Body of pancreas (tissue), 4 donors: ENCODE measurements around the gene CSMD2. TPM values are rescaled to one million over a fixed set of nuclear protein-coding genes. Genes with fewer than 3 reads are reported as not detected.

ENCODE experiments used
- ATAC-seq: fragments of 150-250 bp; one replicate; pipeline ENCODE4 v1.9.1; 2016
- DNase-seq, 4 donors: peaks; one replicate each; pipeline ENCODE4 v3.0.0-alpha.2; 2019
- H3K27ac ChIP-seq, 4 donors: fragments of 200-600 bp; sonication (generic); 1 replicate in 3 of 4; 2 replicates in 1 of 4; pipeline versions ENCODE4 v1.5.1 to v1.6.1; 2016 to 2019; ENCODE audit warnings: mild to moderate bottlenecking in 1 of 4, mixed read lengths in 1 of 4, moderate library complexity in 1 of 4
- H3K27me3 ChIP-seq, 2 donors: fragments of 200-600 bp; sonication (generic); one replicate each; pipeline ENCODE4 v1.6.0; 2016; ENCODE audit warnings: mild to moderate bottlenecking in 1 of 2
- H3K36me3 ChIP-seq, 2 donors: fragments of 200-600 bp; sonication (generic); replicated peaks in 1 of 2; 2 replicates each; pipeline ENCODE4 v1.5.1; 2016; ENCODE audit warnings: low read depth in 2 of 2; ENCODE audit not compliant: insufficient read depth in 1 of 2
- H3K4me1 ChIP-seq: fragments of 200-600 bp; sonication (generic); one replicate; pipeline ENCODE4 v1.6.0; 2016
- H3K4me3 ChIP-seq, 2 donors: fragments of 200-600 bp; sonication (generic); 1 replicate in 1 of 2; 2 replicates in 1 of 2; pipeline ENCODE4 v1.5.1; 2016 to 2019
- H3K9me3 ChIP-seq, 3 donors: fragments of 200-600 bp; sonication (generic); 1 replicate in 2 of 3; 2 replicates in 1 of 3; pipeline ENCODE4 v1.5.1; 2016
- POLR2A ChIP-seq, 3 donors: fragments of 450-650 bp; IDR thresholded peaks; one replicate each; pipeline ENCODE4 v1.6.1; 2016; ENCODE audit warnings: antibody characterized with exemption in 3 of 3, mild to moderate bottlenecking in 2 of 3
- WGBS, 2 donors: methylation state at CpG; one replicate each; pipeline ENCODE4 v1.1.5; 2017; 5-methylcytosine and 5-hydroxymethylcytosine counted together
- intact Hi-C: fragments of 100-400 bp; cut with DNase I; formaldehyde crosslinking; loops from one replicate; pipeline ENCODE4 v1.15.1; 2023
- total RNA-seq, 2 donors: library from RNA; depleted of rRNA; stranded (reverse); fragments of >200 nt; gene quantifications; one replicate each; pipeline ENCODE4 v1.1.0, GENCODE V29; 2016
- TF ChIP-seq, protein P1 (sequence below), 7 experiments: fragments of 450-650 bp in 4 of 7; fragments of 200-600 bp in 3 of 7; sonication (generic) in 3 of 7; IDR thresholded peaks; one replicate each; pipeline ENCODE4 v1.5.1; 2016 to 2019; ENCODE audit warnings: antibody characterized with exemption in 7 of 7

Gene CSMD2
- total RNA-seq, 2 donors from 2014 or later = 0.26 to 0.33 TPM

DNA sequence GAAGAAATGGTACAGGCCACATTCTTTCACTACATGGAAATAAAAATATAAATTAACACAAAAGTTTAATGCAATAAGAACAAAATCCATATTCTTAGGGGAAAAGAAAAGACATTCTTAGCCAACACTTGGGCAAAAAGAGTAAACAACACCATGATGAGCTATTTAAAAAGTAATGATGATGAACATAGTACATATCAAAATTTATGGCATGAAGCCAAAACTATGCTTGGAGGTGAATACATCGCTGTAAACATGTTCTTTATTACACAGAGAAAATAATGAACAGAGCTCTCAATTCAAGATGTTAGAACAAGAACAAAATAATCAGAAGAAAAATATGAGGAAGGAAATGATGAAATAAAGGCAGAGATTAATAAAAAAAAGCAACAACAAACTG lies 534.3 kb downstream of the CSMD2 start:
- intact Hi-C loops = loop anchor here (10.0 kb wide), 1 partner anchor 534 kb away; the partner anchor contains the start of gene CSMD2
- DNase-seq (no peak), ATAC-seq (no peak)
- no peak overlapping the region for H3K27ac ChIP-seq
- peaks cover 13% of the 10 kb centered on the region for H3K4me1 ChIP-seq
- no peaks in the 10 kb centered on the region for H3K27me3 ChIP-seq
- no peaks in the 10 kb centered on the region for H3K9me3 ChIP-seq
- WGBS, 2 donors = 61 to 64% methylated on average over 1 of the region's 1 CpG
- no peak overlapping the region for H3K4me3 ChIP-seq
- TF ChIP-seq, protein P1, sequence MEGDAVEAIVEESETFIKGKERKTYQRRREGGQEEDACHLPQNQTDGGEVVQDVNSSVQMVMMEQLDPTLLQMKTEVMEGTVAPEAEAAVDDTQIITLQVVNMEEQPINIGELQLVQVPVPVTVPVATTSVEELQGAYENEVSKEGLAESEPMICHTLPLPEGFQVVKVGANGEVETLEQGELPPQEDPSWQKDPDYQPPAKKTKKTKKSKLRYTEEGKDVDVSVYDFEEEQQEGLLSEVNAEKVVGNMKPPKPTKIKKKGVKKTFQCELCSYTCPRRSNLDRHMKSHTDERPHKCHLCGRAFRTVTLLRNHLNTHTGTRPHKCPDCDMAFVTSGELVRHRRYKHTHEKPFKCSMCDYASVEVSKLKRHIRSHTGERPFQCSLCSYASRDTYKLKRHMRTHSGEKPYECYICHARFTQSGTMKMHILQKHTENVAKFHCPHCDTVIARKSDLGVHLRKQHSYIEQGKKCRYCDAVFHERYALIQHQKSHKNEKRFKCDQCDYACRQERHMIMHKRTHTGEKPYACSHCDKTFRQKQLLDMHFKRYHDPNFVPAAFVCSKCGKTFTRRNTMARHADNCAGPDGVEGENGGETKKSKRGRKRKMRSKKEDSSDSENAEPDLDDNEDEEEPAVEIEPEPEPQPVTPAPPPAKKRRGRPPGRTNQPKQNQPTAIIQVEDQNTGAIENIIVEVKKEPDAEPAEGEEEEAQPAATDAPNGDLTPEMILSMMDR (IDR thresholded peaks at IDR 0.05) = no peak
- TF ChIP-seq POLR2A (IDR thresholded peaks at IDR 0.05) = no peak
- no peaks in the 10 kb centered on the region for H3K36me3 ChIP-seq

DNA sequence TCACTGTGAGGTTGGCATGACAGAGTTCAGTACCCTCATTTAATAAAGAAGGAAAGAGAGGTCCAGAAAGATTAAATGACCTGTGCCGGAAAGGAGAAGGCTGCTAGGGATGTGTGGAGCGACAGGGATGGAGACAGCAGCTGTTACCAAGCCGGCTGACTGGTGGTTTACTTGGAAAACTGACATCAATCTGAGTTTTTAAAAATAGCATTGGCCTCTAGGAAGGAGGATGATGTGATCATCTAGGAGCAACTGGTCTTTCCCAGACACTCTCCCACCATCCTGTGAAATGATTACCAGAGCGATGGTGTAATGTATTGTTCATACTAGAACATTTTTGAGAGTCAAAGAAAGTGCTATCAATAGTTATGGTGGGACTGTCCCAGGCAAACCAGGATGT lies 538.2 kb downstream of the CSMD2 start:
- intact Hi-C loops = no loop called here
- no peak for TF ChIP-seq POLR2A (IDR thresholded peaks at IDR 0.05)
- TF ChIP-seq, protein P1 (IDR thresholded peaks at IDR 0.05) = no peak
- 79 to 86% methylated on average over 4 of the region's 4 CpGs for WGBS, 2 donors

DNA sequence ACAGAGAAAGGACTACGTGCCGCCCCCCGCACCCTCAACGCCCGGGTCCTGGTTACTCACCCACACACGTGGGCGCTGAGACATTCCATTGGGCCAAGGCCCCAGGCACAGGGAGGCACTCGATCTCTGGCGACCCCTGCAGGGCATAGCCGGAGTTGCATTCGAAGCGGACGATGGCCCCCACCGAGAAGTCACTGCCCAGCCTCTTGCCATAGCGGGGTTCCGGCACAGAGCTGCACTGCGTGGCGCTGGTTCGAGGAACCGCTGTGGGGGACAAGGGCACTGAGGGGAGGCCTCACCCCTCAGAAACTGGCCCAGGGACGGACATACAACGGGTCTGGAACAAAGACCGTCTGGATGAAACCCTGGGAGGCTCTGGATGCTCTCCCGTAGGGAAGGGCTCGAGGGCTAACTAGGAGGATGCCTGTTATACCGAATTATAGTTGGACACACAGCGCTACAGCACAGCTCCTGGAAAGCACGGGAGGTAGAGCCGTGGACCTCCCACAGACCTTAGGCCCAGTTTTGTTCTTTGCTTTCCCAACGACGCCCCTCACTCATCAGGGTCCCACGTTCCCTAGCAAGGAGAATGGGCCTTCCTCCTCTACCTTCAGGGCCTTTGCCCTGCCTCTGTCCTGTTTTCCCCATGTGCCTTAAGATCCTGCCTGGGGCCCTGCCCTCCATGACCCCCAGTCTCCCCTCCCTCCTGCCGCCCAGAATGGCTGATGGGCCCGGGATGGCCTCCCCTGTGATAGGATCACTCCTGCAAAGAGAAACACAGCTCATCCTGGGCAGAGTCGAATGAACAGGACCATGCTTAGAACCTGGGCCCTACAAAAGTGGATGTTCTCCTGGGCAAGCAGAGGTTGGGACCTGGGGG lies 539.8 kb downstream of the CSMD2 start:
- H3K27me3 ChIP-seq = no peaks in the 10 kb centered on the region
- ATAC-seq (no peak), DNase-seq (no peak)
- 85 to 91% methylated on average over 25 to 34 of the region's 35 CpGs for WGBS, 2 donors
- no peaks in the 10 kb centered on the region for H3K4me1 ChIP-seq
- H3K36me3 ChIP-seq = no peaks in the 10 kb centered on the region
- H3K4me3 ChIP-seq = no peak overlapping the region
- H3K27ac ChIP-seq = no peak overlapping the region
- no peaks in the 10 kb centered on the region for H3K9me3 ChIP-seq
- no peak for TF ChIP-seq POLR2A (IDR thresholded peaks at IDR 0.05)
- TF ChIP-seq, protein P1 (IDR thresholded peaks at IDR 0.05) = no peak
- intact Hi-C loops = no loop called here

More for the DNA sequence above, 538.2 kb downstream of the CSMD2 start:
- DNase-seq = no peak
- Histone ChIP-seq H3K27me3 (no peaks in the 10 kb centered on the region), H3K4me3 (no peak overlapping the region), H3K4me1 (no peaks in the 10 kb centered on the region), H3K36me3 (no peaks in the 10 kb centered on the region), H3K9me3 (no peaks in the 10 kb centered on the region), H3K27ac (no peak overlapping the region)
- no peak for ATAC-seq

DNA sequence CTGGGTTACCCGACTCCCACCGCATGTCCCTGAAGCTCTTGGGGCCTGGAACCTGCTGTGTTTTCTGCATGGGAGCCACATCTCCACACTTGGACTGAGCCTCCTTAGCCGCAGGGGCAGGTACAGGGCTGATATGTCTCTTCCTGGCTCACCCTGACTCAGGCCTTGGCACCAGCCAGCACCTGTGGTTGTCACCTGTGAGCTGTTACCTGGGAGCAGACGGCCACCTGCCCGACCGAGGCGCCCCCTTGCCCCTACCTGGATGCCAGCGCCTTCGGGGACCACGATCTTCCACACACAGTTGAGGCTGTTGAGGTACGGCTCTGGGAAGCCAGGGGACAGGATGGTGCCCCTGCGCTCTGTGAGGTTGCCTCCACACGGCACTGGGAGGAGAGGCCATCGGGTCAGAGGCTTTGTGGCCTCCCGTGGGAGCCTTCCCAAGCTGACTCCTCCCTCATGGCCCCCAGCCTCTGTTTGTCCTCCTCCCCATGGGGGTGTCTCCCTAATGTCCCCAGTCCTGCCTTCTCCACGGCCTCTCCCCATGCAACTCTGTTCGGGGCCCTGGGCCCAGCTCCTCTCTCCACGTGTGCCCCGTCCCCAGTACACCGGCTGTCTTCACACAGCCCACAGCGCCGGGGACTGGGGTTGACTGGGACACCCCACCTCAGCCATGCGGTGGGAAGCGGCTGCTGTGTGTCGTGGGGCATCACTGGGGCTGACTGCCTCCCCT lies 540.6 kb downstream of the CSMD2 start:
- TF ChIP-seq, protein P1 (IDR thresholded peaks at IDR 0.05) = no peak
- no peak for TF ChIP-seq POLR2A (IDR thresholded peaks at IDR 0.05)
- 89 to 93% methylated on average over 14 to 22 of the region's 25 CpGs for WGBS, 2 donors
- DNase-seq (no peak), ATAC-seq (no peak)
- Histone ChIP-seq H3K4me1 (no peaks in the 10 kb centered on the region), H3K4me3 (no peak overlapping the region), H3K36me3 (no peaks in the 10 kb centered on the region), H3K27ac (no peak overlapping the region), H3K27me3 (no peaks in the 10 kb centered on the region), H3K9me3 (no peaks in the 10 kb centered on the region)
- intact Hi-C loops = no loop called here
